Mesodermal cell (in vitro differentiated cells): ENCODE measurements around the gene TSC1.
"Not testable (repeated sequence)": the region's sequence is repeated elsewhere in the genome, so short reads cannot be mapped to it uniquely, and the experiment has no call there.

Experiments used
- H3K27ac ChIP-seq: 2 replicates; pipeline ENCODE4 v1.7.0; 2013; ENCODE audit warnings: mild to moderate bottlenecking, low read depth, low read length, moderate library complexity; ENCODE audit not compliant: severe bottlenecking
- H3K36me3 ChIP-seq: 2 replicates; pipeline ENCODE4 v1.7.1; 2013; ENCODE audit warnings: mild to moderate bottlenecking, low read length, moderate library complexity; ENCODE audit not compliant: control insufficient read depth, insufficient read depth
- H3K4me1 ChIP-seq: one replicate; pipeline ENCODE4 v1.7.1; 2013; ENCODE audit warnings: mild to moderate bottlenecking, low read length; ENCODE audit not compliant: insufficient read depth, control insufficient read depth, poor library complexity, severe bottlenecking
- H3K4me3 ChIP-seq: 2 replicates; pipeline ENCODE4 v1.7.0; 2013; ENCODE audit warnings: low read length, control low read depth, mild to moderate bottlenecking; ENCODE audit not compliant: insufficient read depth, poor library complexity, severe bottlenecking; ENCODE audit errors: extremely low read depth
- H3K9me3 ChIP-seq: 2 replicates; pipeline ENCODE4 v1.7.1; 2013; ENCODE audit warnings: mild to moderate bottlenecking, low read length, moderate library complexity; ENCODE audit not compliant: control insufficient read depth
- WGBS, 2 experiments: methylation state at CpG; one replicate each; pipeline ENCODE4 v1.1.5; 2013; ENCODE audit warnings: missing lambda C conversion rate in 2 of 2; ENCODE audit not compliant: insufficient coverage in 2 of 2; 5-methylcytosine and 5-hydroxymethylcytosine counted together

The TSC1 gene

GRCh38 chr9:132975961-132976360 is 31.5 kb upstream of the TSC1 start:
- H3K4me1 ChIP-seq, result no peaks in the 10 kb centered on the region
- 68 to 88% methylated on average over 4 of the region's 6 CpGs for WGBS, 2 experiments
- H3K36me3 ChIP-seq, result no peaks in the 10 kb centered on the region
- no peak overlapping the region for H3K4me3 ChIP-seq
- no peak overlapping the region for H3K27ac ChIP-seq
- no peaks in the 10 kb centered on the region for H3K9me3 ChIP-seq

DNA sequence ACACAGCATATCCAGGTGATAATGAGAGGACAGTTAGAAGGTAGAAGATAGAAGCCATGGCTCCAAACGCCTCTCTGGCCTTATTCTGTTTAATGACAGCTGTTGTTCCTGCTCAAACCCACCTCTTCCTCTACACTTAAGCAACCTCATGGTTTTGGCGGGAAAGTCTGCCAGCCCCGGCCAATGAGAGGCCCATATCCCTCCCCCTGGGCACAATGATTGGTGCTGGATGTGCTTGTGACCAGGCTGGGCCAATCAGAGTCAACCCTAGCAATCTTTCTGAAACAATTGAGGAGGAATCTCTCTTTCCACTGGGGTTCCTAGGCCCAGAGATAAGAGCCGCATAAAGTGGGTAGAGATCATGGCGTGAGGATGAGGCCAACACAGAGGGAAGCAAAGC is 29.3 kb upstream of the TSC1 start:
- Histone ChIP-seq H3K4me3 (no peak overlapping the region), H3K27ac (no peak overlapping the region), H3K4me1 (no peaks in the 10 kb centered on the region), H3K9me3 (no peaks in the 10 kb centered on the region), H3K36me3 (no peaks in the 10 kb centered on the region)
- 100% methylated on average over 1 to 2 of the region's 5 CpGs for WGBS, 2 experiments

DNA sequence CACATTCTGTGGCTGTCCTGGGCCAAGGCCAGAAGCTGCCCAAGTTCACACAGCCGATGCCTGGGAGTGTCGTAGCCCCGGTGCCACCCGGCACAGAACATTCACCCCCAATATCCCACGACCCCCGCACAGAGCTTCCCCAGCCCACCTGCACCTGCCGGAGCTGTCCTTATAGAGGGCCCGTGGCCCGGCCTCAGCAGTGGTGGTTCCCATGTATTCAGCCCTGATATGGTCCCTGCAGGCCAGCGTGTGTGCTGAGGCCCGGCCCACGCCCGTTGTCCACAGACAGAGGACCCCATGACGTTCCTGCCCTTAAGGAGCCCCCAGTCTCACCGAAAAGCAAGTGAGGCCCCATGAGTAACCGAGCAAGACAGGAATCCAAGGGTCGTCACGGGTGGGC is 28.8 kb upstream of the TSC1 start:
- Histone ChIP-seq H3K4me1 (no peaks in the 10 kb centered on the region), H3K27ac (no peak overlapping the region), H3K4me3 (no peak overlapping the region), H3K9me3 (no peaks in the 10 kb centered on the region), H3K36me3 (no peaks in the 10 kb centered on the region)
- WGBS, 2 experiments, result 75 to 83% methylated on average over 14 to 15 of the region's 18 CpGs

GRCh38 chr9:132970324-132971062 is 26.1 kb upstream of the TSC1 start:
- no peak overlapping the region for H3K4me3 ChIP-seq
- H3K27ac ChIP-seq, result no peak overlapping the region
- H3K36me3 ChIP-seq, result no peaks in the 10 kb centered on the region
- H3K4me1 ChIP-seq, result no peaks in the 10 kb centered on the region
- no peaks in the 10 kb centered on the region for H3K9me3 ChIP-seq
- 94 to 96% methylated on average over 13 to 15 of the region's 16 CpGs for WGBS, 2 experiments

GRCh38 chr9:132969783-132970182 is 25.4 kb upstream of the TSC1 start:
- H3K4me1 ChIP-seq, result no peaks in the 10 kb centered on the region
- no peaks in the 10 kb centered on the region for H3K36me3 ChIP-seq
- WGBS, 2 experiments, result 64 to 66% methylated on average over 6 of the region's 7 CpGs
- no peak overlapping the region for H3K4me3 ChIP-seq
- H3K27ac ChIP-seq, result no peak overlapping the region
- H3K9me3 ChIP-seq, result no peaks in the 10 kb centered on the region

GRCh38 chr9:132967908-132968307 is 23.5 kb upstream of the TSC1 start:
- not testable (repeated sequence) for H3K4me1 ChIP-seq, H3K36me3 ChIP-seq
- WGBS, 2 experiments, result no CpG with 5 or more reads among the region's 3 CpGs

GRCh38 chr9:132965478-132965877 is 21.1 kb upstream of the TSC1 start:
- no peaks in the 10 kb centered on the region for H3K9me3 ChIP-seq
- WGBS, 2 experiments, result 92 to 93% methylated on average over 6 to 8 of the region's 9 CpGs
- no peak overlapping the region for H3K4me3 ChIP-seq
- H3K27ac ChIP-seq, result no peak overlapping the region
- H3K4me1 ChIP-seq, result no peaks in the 10 kb centered on the region
- H3K36me3 ChIP-seq, result no peaks in the 10 kb centered on the region

More at GRCh38 chr9:132967908-132968307, 23.5 kb upstream of the TSC1 start:
- not testable (repeated sequence) for H3K27ac ChIP-seq, H3K9me3 ChIP-seq, H3K4me3 ChIP-seq

DNA sequence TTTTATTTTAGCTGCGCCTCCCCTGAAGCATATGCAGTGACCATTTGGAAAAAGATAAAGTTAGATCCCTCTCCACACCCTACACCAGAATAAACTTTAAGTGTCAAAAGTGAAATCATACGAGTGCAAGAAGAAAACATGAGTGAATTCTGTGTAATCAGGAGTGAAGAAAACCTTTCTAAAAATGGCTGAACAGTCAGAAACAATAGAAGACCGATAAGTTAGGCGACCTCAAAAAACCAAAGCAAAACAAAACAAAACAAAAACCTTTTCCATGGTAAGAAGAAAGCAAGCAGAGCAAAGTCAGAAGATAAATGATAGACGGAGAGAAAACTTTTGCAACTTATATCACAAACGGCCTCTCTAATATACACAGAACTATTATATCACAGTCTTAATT is 16.6 kb upstream of the TSC1 start:
- no peaks in the 10 kb centered on the region for H3K36me3 ChIP-seq
- peaks cover 3% of the 10 kb centered on the region for H3K9me3 ChIP-seq
- H3K4me3 ChIP-seq, result no peak overlapping the region
- WGBS, 2 experiments, result no CpG with 5 or more reads among the region's 6 CpGs
- H3K4me1 ChIP-seq, result no peaks in the 10 kb centered on the region
- no peak overlapping the region for H3K27ac ChIP-seq

GRCh38 chr9:132957805-132958204 is 13.4 kb upstream of the TSC1 start:
- Histone ChIP-seq H3K4me1 (no peaks in the 10 kb centered on the region), H3K27ac (no peak overlapping the region), H3K9me3 (peaks cover 7% of the 10 kb centered on the region), H3K4me3 (no peak overlapping the region), H3K36me3 (no peaks in the 10 kb centered on the region)
- WGBS, 2 experiments, result 81 to 86% methylated on average over 4 of the region's 6 CpGs

- 40 to 84% methylated on average over 1 to 2 of the region's 2 CpGs for WGBS, 2 experiments
- Histone ChIP-seq H3K27ac (no peak overlapping the region), H3K36me3 (no peaks in the 10 kb centered on the region), H3K9me3 (peaks cover 7% of the 10 kb centered on the region), H3K4me3 (no peak overlapping the region), H3K4me1 (no peaks in the 10 kb centered on the region)
Observed at GRCh38 chr9:132955768-132956167, 11.4 kb upstream of the TSC1 start.

GRCh38 chr9:132955123-132955522 is 10.7 kb upstream of the TSC1 start:
- peaks cover 7% of the 10 kb centered on the region for H3K9me3 ChIP-seq
- 63 to 75% methylated on average over 1 of the region's 2 CpGs for WGBS, 2 experiments
- no peak overlapping the region for H3K4me3 ChIP-seq
- H3K4me1 ChIP-seq, result no peaks in the 10 kb centered on the region
- H3K27ac ChIP-seq, result no peak overlapping the region
- H3K36me3 ChIP-seq, result no peaks in the 10 kb centered on the region
